ENCODE data around the gene FAH.

The FAH gene

GRCh38 chr15:80234883-80235282 is 82.1 kb downstream of the FAH start:
- peaks cover 2% of the 10 kb centered on the region; the same call in 1 of the 2 replicates for H3K4me1 ChIP-seq (ENCODE audit: control insufficient read depth, insufficient read depth, low read length)
- no peak overlapping the region for H3K27ac ChIP-seq (ENCODE audit: low read depth, low read length)
- no peak overlapping the region for H3K4me3 ChIP-seq (ENCODE audit: low read depth, low read length)
- no peaks in the 10 kb centered on the region for H3K27me3 ChIP-seq (ENCODE audit: control insufficient read depth, insufficient read depth, low read length)
- no peak overlapping the region for H3K9ac ChIP-seq (ENCODE audit: low read length)
- no peaks in the 10 kb centered on the region for H3K36me3 ChIP-seq (ENCODE audit: control insufficient read depth, insufficient read depth, low read length)
- no peaks in the 10 kb centered on the region for H3K9me3 ChIP-seq (ENCODE audit: control insufficient read depth, insufficient read depth, low read depth, low read length)
